BJ (cell line): ENCODE measurements around the gene COPS4. TPM values are rescaled to one million over a fixed set of nuclear protein-coding genes. Genes with fewer than 3 reads are reported as not detected.

ENCODE experiments used
- CTCF ChIA-PET: fragments of 350-600 bp; formaldehyde crosslinking; extraction: SDS; loops from one replicate; lab custom pipeline; 2021; ENCODE audit warnings: antibody characterized with exemption, inconsistent platforms; lab: Yijun Ruan, JAX
- POLR2A ChIA-PET: fragments of 300-600 bp; sonication (Branson Sonifier 250); formaldehyde crosslinking; extraction: SDS; loops from one replicate; lab custom pipeline; 2021; ENCODE audit warnings: antibody characterized with exemption; lab: Charles Lee
- DNase-seq: peaks from one replicate; pipeline ENCODE4 v3.0.0-alpha.2; 2011; ENCODE audit warnings: low read depth
- H3K27me3 ChIP-seq: 2 replicates; pipeline ENCODE4 v1.6.0; 2011; ENCODE audit warnings: low read length; ENCODE audit not compliant: control insufficient read depth, insufficient read depth
- H3K36me3 ChIP-seq: 2 replicates; pipeline ENCODE4 v1.5.1; 2011; ENCODE audit warnings: low read length; ENCODE audit not compliant: control insufficient read depth, insufficient read depth
- H3K4me3 ChIP-seq: 2 replicates; pipeline ENCODE4 v1.5.1; 2011; ENCODE audit warnings: low read depth, mild to moderate bottlenecking, control low read depth, low read length
- CTCF ChIP-seq: IDR thresholded peaks from 2 replicates; pipeline ENCODE4 v1.5.1; 2011; ENCODE audit warnings: low read depth, mild to moderate bottlenecking, control low read depth, inconsistent platforms, low read length, moderate library complexity; ENCODE audit not compliant: insufficient read depth
- polyA plus RNA-seq: library from polyadenylated mRNA; depleted of rRNA; stranded (reverse); fragments of >200 nt; gene quantifications from 2 replicates; pipeline ENCODE4 v1.2.3, GENCODE V29; 2011

Gene COPS4
- polyA plus RNA-seq, 1 experiment, result 70.2 TPM

GRCh38 chr4:83114576-83114975, 79.6 kb downstream of the COPS4 start, which contains the start of gene PLAC8:
Gene PLAC8, minus strand, starts transcription at chr4:83114729. Its CDS starts 6,808 bp downstream, at chr4:83107921.
- no peak for DNase-seq
- CTCF ChIA-PET, result interaction anchor here (0.6 to 1.5 kb wide), 6 partner anchors 9 to 145 kb away, joined by 3 to 7 read pairs (median 3); no protein-coding TSS in a partner anchor
- POLR2A ChIA-PET, result no interaction called here
- no peak for TF ChIP-seq CTCF
- Histone ChIP-seq H3K4me3 (no peak within 1 kb of the TSS), H3K27me3 (no peaks in the 10 kb centered on the region), H3K36me3 (no peaks in the 10 kb centered on the region)

GRCh38 chr4:83115000-83115399, 80.0 kb downstream of the COPS4 start:
- CTCF ChIA-PET, result interaction anchor here (1.0 to 1.5 kb wide), 4 partner anchors 8 to 138 kb away, joined by 3 to 7 read pairs (median 3); no protein-coding TSS in a partner anchor
- Histone ChIP-seq H3K27me3 (no peaks in the 10 kb centered on the region), H3K4me3 (no peak overlapping the region), H3K36me3 (no peaks in the 10 kb centered on the region)
- POLR2A ChIA-PET, result interaction anchor here (0.6 to 0.7 kb wide), 3 partner anchors 14 to 138 kb away, joined by 3 to 5 read pairs (median 3); no protein-coding TSS in a partner anchor
- TF ChIP-seq CTCF, result no peak
- no peak for DNase-seq

GRCh38 chr4:83115656-83116285, 80.8 kb downstream of the COPS4 start:
- ChIA-PET POLR2A (interaction anchor here (0.6 to 0.7 kb wide), 3 partner anchors 13 to 137 kb away, joined by 3 to 5 read pairs (median 3); no protein-coding TSS in a partner anchor), CTCF (interaction anchor here (1.2 to 1.5 kb wide), 2 partner anchors 136 to 138 kb away, joined by 3 to 7 read pairs; no protein-coding TSS in a partner anchor)
- no peak for TF ChIP-seq CTCF
- Histone ChIP-seq H3K27me3 (no peaks in the 10 kb centered on the region), H3K4me3 (no peak overlapping the region), H3K36me3 (no peaks in the 10 kb centered on the region)
- no peak for DNase-seq

GRCh38 chr4:83118869-83119268, 83.9 kb downstream of the COPS4 start:
- Histone ChIP-seq H3K4me3 (no peak overlapping the region), H3K27me3 (no peaks in the 10 kb centered on the region), H3K36me3 (no peaks in the 10 kb centered on the region)
- peak; percentile 42 for DNase-seq
- POLR2A ChIA-PET, result interaction anchor here (0.7 to 1.4 kb wide), 2 partner anchors 9 to 43 kb away, joined by 5 read pairs; no protein-coding TSS in a partner anchor
- CTCF ChIA-PET, result no interaction called here
- TF ChIP-seq CTCF, result no peak

- Histone ChIP-seq H3K4me3 (no peak overlapping the region), H3K27me3 (no peaks in the 10 kb centered on the region), H3K36me3 (no peaks in the 10 kb centered on the region)
- ChIA-PET POLR2A (no interaction called here), CTCF (interaction anchor here (0.8 kb wide), 1 partner anchor 132 kb away, joined by 3 read pairs; no protein-coding TSS in a partner anchor)
- DNase-seq, result no peak
- no peak for TF ChIP-seq CTCF
Measured at GRCh38 chr4:83121246-83121645, 86.3 kb downstream of the COPS4 start.
